Measurements from ENCODE around the gene HSPA8.
"Not testable (repeated sequence)": the region's sequence is repeated elsewhere in the genome, so short reads cannot be mapped to it uniquely, and the experiment has no call there.

Gene HSPA8

DNA sequence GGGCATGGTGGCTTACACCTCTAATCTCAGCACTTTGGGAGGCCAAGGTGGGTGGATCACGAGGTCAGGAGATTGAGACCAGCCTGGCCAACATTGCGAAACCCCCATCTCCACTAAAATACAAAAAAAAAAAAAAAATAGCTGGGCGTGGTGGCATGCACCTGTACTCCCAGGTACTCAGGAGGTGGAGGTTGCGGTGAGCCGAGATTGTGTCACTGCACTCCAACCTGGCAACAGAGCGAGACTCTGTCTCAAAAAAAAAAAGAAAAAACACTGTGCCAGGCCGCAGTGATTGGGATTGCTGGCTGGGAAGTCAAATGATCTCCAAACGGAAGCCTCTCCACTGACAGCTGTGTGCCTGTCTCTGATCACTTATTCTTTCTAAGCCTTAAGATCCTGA lies 28.2 kb upstream of the HSPA8 start:
- H3K4me3 ChIP-seq (ENCODE audit: low read length); H3K4me1 ChIP-seq (ENCODE audit: control insufficient read depth, insufficient read depth, low read length); H3K9me3 ChIP-seq (ENCODE audit: control insufficient read depth, insufficient read depth, low read length); H3K36me3 ChIP-seq (ENCODE audit: control insufficient read depth, insufficient read depth, low read length); DNase-seq (ENCODE audit: low read depth, low spot score); H3K27ac ChIP-seq (ENCODE audit: low read length); H3K27me3 ChIP-seq (ENCODE audit: control insufficient read depth, insufficient read depth, low read length): not testable (repeated sequence)
- no CpG with 5 or more reads among the region's 8 CpGs for WGBS (ENCODE audit: insufficient coverage, insufficient read length)

DNA sequence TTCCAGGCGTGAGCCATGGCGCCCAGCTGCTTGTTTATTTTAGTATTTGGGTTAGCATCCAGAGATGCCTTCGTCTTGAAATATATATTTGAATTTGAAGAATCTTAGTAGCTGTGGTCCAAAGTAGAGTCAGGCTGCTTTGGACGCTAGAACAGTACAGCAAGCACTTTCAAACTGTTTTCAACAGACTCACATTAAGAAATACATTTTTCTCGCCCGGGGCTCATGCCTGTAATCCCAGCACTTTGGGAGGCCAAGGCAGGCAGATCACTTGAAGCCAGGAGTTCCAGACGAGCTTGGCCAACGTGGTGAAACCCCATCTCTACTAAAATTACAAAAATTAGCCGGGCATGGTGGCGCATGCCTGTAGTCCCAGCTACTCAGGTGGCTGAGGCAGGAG lies 27.0 kb upstream of the HSPA8 start:
- not testable (repeated sequence) for H3K36me3 ChIP-seq (ENCODE audit: control insufficient read depth, insufficient read depth, low read length); DNase-seq (ENCODE audit: low read depth, low spot score); H3K4me3 ChIP-seq (ENCODE audit: low read length); H3K4me1 ChIP-seq (ENCODE audit: control insufficient read depth, insufficient read depth, low read length); H3K9me3 ChIP-seq (ENCODE audit: control insufficient read depth, insufficient read depth, low read length); H3K27me3 ChIP-seq (ENCODE audit: control insufficient read depth, insufficient read depth, low read length); H3K27ac ChIP-seq (ENCODE audit: low read length)
- no CpG with 5 or more reads among the region's 10 CpGs for WGBS (ENCODE audit: insufficient coverage, insufficient read length)

DNA sequence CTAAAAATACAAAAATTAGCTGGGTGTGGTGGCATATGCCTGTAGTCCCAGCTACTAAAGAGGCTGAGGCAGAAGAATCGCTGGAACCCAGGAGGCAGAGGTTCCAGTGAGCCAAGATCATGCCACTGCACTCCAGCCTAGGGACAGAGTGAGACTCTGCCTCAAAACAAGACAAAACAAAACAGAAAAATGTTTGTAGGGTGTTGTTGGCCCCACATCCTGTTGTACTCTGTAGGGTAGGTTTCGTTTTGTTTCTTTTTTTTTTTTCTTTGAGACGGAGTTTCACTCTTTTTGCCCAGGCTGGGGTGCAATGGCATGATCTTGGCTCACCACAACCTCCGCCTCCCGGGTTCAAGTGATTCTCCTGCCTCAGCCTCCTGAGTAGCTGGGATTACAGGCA lies 25.7 kb upstream of the HSPA8 start:
- H3K9me3 ChIP-seq (ENCODE audit: control insufficient read depth, insufficient read depth, low read length); DNase-seq (ENCODE audit: low read depth, low spot score); H3K36me3 ChIP-seq (ENCODE audit: control insufficient read depth, insufficient read depth, low read length); H3K4me1 ChIP-seq (ENCODE audit: control insufficient read depth, insufficient read depth, low read length); H3K27ac ChIP-seq (ENCODE audit: low read length); H3K27me3 ChIP-seq (ENCODE audit: control insufficient read depth, insufficient read depth, low read length); H3K4me3 ChIP-seq (ENCODE audit: low read length): not testable (repeated sequence)
- WGBS (ENCODE audit: insufficient coverage, insufficient read length), result no CpG with 5 or more reads among the region's 5 CpGs

DNA sequence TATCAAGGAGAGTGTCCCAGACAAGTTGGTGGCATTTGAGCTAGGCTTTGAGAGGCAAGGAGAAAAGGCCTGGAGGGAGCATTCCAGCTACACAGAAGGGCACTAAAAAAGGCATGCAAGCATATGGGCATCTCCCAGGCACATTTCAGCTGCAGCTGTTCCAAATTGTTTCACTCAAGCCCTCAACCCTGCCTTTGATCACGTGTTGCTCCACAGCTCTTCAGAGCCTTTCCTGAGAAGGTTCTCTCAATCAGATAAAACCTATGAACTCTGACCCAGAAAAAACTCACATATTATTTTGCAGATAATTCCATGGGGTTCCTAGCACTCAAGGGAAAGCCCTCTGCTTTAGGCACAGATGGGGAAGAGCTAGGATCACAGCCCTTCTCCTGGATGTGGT lies 24.4 kb upstream of the HSPA8 start:
- no peak for DNase-seq (ENCODE audit: low read depth, low spot score)
- no CpG with 5 or more reads among the region's 1 CpG for WGBS (ENCODE audit: insufficient coverage, insufficient read length)
- no peak overlapping the region for H3K4me3 ChIP-seq (ENCODE audit: low read length)
- H3K4me1 ChIP-seq (ENCODE audit: control insufficient read depth, insufficient read depth, low read length), result no peaks in the 10 kb centered on the region
- no peaks in the 10 kb centered on the region for H3K36me3 ChIP-seq (ENCODE audit: control insufficient read depth, insufficient read depth, low read length)
- no peaks in the 10 kb centered on the region for H3K27me3 ChIP-seq (ENCODE audit: control insufficient read depth, insufficient read depth, low read length)
- no peaks in the 10 kb centered on the region for H3K9me3 ChIP-seq (ENCODE audit: control insufficient read depth, insufficient read depth, low read length)
- H3K27ac ChIP-seq (ENCODE audit: low read length), result no peak overlapping the region

DNA sequence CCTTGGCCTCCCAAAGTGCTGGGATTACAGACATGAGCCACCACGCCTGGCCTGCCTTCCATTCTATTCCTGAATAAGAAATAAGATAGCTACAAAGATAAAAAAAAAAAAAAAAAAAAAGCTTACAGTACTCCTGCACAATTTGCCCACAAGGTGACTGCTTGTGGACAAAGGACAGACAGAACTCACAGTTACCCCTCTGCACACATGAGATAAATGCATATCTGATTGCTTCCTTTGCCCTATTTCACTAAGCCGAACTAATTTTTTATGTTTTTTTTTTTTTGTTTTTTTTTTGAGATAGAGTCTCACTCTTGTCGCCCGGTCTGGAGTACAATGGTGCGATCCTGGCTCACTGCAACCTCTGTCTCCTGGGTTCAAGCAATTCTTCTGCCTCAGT lies 23.6 kb upstream of the HSPA8 start:
- no peak for DNase-seq (ENCODE audit: low read depth, low spot score)
- H3K36me3 ChIP-seq (ENCODE audit: control insufficient read depth, insufficient read depth, low read length), result no peaks in the 10 kb centered on the region
- H3K4me3 ChIP-seq (ENCODE audit: low read length), result no peak overlapping the region
- no peaks in the 10 kb centered on the region for H3K4me1 ChIP-seq (ENCODE audit: control insufficient read depth, insufficient read depth, low read length)
- H3K27ac ChIP-seq (ENCODE audit: low read length), result no peak overlapping the region
- WGBS (ENCODE audit: insufficient coverage, insufficient read length), result no CpG with 5 or more reads among the region's 5 CpGs
- no peaks in the 10 kb centered on the region for H3K27me3 ChIP-seq (ENCODE audit: control insufficient read depth, insufficient read depth, low read length)
- H3K9me3 ChIP-seq (ENCODE audit: control insufficient read depth, insufficient read depth, low read length), result no peaks in the 10 kb centered on the region

DNA sequence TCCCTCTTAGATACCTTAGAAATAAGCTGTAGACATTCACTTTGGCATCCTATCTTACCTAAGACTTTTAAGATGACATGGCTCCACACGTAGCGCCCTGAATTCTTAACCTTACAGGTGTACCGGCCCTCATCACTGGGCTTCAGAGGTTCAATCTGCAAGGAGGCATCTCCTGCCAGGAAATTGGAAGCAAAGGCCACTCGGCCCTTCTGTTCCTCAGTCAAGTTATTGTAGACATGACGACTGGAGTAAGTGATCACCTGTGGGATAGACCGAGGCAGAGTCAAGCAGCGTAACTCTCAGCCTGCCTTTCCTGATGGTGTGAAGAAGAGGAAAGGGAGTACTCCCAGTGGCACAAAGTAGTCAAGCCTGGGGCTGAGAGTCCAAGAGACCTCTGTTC lies 22.5 kb upstream of the HSPA8 start:
- no peaks in the 10 kb centered on the region for H3K4me1 ChIP-seq (ENCODE audit: control insufficient read depth, insufficient read depth, low read length)
- H3K9me3 ChIP-seq (ENCODE audit: control insufficient read depth, insufficient read depth, low read length), result no peaks in the 10 kb centered on the region
- no peak overlapping the region for H3K4me3 ChIP-seq (ENCODE audit: low read length)
- no peak for DNase-seq (ENCODE audit: low read depth, low spot score)
- no CpG with 5 or more reads among the region's 7 CpGs for WGBS (ENCODE audit: insufficient coverage, insufficient read length)
- H3K36me3 ChIP-seq (ENCODE audit: control insufficient read depth, insufficient read depth, low read length), result no peaks in the 10 kb centered on the region
- no peaks in the 10 kb centered on the region for H3K27me3 ChIP-seq (ENCODE audit: control insufficient read depth, insufficient read depth, low read length)
- H3K27ac ChIP-seq (ENCODE audit: low read length), result no peak overlapping the region

DNA sequence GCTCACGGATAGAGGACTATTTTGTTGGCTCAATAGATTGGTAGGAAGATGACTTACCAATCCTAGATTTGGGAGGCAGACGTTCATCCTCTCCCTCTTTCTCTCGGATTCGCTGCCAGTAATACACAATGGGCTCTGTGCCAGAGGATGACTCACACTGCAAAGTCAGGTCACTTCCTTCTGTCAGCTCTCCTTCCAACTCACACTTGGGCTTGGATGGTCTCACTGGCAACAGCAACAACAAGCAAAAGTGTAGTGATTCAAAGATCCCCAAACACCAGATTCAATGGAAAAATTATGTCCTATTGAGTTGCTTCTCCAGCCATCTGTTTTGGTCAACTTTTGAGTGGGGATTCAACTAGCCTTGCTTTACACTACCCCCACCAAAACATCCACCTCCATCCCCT lies 21.7 kb upstream of the HSPA8 start:
- Histone ChIP-seq H3K9me3 (ENCODE audit: control insufficient read depth, insufficient read depth, low read length) (no peaks in the 10 kb centered on the region), H3K36me3 (ENCODE audit: control insufficient read depth, insufficient read depth, low read length) (no peaks in the 10 kb centered on the region), H3K4me1 (ENCODE audit: control insufficient read depth, insufficient read depth, low read length) (no peaks in the 10 kb centered on the region), H3K4me3 (ENCODE audit: low read length) (no peak overlapping the region), H3K27me3 (ENCODE audit: control insufficient read depth, insufficient read depth, low read length) (no peaks in the 10 kb centered on the region), H3K27ac (ENCODE audit: low read length) (no peak overlapping the region)
- no peak for DNase-seq (ENCODE audit: low read depth, low spot score)
- WGBS (ENCODE audit: insufficient coverage, insufficient read length), result no CpG with 5 or more reads among the region's 4 CpGs

DNA sequence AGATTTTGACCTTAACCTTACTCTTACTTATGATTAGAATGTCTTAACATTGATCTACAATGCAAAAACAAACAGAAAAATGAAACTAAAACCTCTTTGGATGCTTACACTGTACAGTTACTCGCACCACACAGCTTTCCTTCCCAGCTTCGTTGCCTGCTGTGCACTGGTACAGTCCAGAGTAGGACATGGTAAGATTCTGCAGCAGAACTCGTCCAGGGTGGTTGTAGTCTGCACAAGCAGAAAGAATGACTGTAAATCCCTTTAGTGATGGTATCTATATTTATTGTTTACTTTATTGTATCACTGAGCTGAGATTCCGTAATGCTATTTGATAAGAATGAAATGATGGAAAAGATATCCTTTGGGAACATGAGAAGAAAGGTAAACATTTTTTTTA lies 21.0 kb upstream of the HSPA8 start:
- no peak for DNase-seq (ENCODE audit: low read depth, low spot score)
- Histone ChIP-seq H3K27me3 (ENCODE audit: control insufficient read depth, insufficient read depth, low read length) (no peaks in the 10 kb centered on the region), H3K9me3 (ENCODE audit: control insufficient read depth, insufficient read depth, low read length) (no peaks in the 10 kb centered on the region), H3K27ac (ENCODE audit: low read length) (no peak overlapping the region), H3K4me1 (ENCODE audit: control insufficient read depth, insufficient read depth, low read length) (no peaks in the 10 kb centered on the region), H3K36me3 (ENCODE audit: control insufficient read depth, insufficient read depth, low read length) (no peaks in the 10 kb centered on the region), H3K4me3 (ENCODE audit: low read length) (no peak overlapping the region)
- 100% methylated on average over 1 of the region's 4 CpGs for WGBS (ENCODE audit: insufficient coverage, insufficient read length)

DNA sequence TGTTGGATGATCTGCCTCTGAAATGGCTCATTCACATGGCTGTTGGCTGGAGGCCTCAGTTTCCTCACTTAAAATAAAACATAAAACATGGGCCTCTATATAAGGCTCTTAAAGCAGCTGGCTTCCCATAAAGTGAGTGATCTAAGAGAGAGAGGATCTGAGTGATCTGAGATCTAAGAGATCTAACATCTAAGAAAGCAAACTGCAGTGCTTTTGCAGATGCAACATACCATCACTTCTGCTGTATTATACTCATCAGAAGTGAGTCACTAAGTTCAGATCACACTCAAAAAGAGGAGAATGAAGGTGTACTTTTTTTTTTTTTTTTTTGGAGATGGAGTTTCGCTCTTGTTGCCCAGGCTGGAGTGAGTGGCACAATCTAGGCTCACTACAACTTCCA lies 18.1 kb upstream of the HSPA8 start:
- Histone ChIP-seq H3K4me1 (ENCODE audit: control insufficient read depth, insufficient read depth, low read length) (no peaks in the 10 kb centered on the region), H3K36me3 (ENCODE audit: control insufficient read depth, insufficient read depth, low read length) (no peaks in the 10 kb centered on the region), H3K27ac (ENCODE audit: low read length) (no peak overlapping the region), H3K9me3 (ENCODE audit: control insufficient read depth, insufficient read depth, low read length) (no peaks in the 10 kb centered on the region), H3K27me3 (ENCODE audit: control insufficient read depth, insufficient read depth, low read length) (no peaks in the 10 kb centered on the region), H3K4me3 (ENCODE audit: low read length) (no peak overlapping the region)
- WGBS (ENCODE audit: insufficient coverage, insufficient read length), result no CpG with 5 or more reads among the region's 1 CpG
- DNase-seq (ENCODE audit: low read depth, low spot score), result no peak

DNA sequence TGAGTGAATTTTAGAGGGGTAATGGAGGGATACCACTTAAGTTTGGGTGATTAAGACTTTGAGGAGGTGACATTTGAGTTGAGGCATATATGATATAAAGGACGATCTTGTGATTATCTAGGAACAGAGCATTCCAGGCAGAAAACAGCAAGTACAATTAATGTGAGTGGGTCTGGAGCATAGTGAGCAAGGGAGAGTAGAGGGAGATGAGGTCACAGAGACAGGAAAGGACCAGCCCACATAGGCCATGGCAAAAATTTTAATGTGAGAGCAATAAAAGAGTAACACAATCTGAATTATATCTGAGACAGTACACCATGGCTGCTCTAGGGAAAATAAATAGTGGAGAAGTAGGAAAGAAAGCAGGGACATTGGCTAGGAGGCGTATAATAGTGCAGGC lies 14.5 kb upstream of the HSPA8 start:
- peaks cover 2% of the 10 kb centered on the region; the same call in 1 of the 2 replicates for H3K36me3 ChIP-seq (ENCODE audit: control insufficient read depth, insufficient read depth, low read length)
- H3K27ac ChIP-seq (ENCODE audit: low read length), result no peak overlapping the region
- H3K4me3 ChIP-seq (ENCODE audit: low read length), result no peak overlapping the region
- no peaks in the 10 kb centered on the region for H3K27me3 ChIP-seq (ENCODE audit: control insufficient read depth, insufficient read depth, low read length)
- H3K9me3 ChIP-seq (ENCODE audit: control insufficient read depth, insufficient read depth, low read length), result no peaks in the 10 kb centered on the region
- no peak for DNase-seq (ENCODE audit: low read depth, low spot score)
- H3K4me1 ChIP-seq (ENCODE audit: control insufficient read depth, insufficient read depth, low read length), result no peaks in the 10 kb centered on the region; the same call in 1 of the 2 replicates
- no CpG with 5 or more reads among the region's 2 CpGs for WGBS (ENCODE audit: insufficient coverage, insufficient read length)

DNA sequence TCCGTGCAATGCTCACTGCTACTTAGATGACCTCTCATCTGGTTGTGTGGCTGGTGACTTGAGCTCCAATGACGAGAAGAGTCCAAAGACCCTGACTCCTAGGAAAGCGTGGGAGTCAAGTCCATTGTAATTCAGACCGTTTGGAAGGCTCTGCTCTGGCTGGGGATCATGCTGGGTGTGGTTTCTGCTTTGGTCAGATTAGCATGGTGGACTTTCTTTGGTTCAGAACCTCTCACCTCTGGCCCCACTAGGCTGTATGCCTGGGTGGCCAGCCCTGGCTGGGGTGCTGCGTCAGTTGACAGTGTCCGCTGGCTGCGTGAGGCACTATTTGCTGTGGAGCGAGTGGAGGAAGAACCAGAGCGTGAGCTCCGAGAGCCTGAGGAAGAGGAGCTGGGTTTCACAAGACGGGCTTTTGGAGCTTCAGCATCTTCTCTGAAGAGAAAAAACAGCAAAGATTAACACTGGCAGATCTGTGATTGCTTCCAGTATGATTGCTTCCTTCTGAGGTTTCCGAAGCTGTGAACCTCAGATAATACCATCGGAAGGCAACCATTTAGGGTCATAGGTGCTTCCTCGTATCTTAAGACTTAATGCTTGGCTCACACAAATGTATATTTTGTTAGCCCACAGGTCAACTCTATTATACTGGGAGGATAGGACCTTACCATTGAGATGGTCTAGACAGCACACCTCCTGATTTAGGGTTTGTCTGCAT lies 11.6 kb upstream of the HSPA8 start:
- no peak for DNase-seq (ENCODE audit: low read depth, low spot score)
- no peaks in the 10 kb centered on the region; the same call in 1 of the 2 replicates for H3K4me1 ChIP-seq (ENCODE audit: control insufficient read depth, insufficient read depth, low read length)
- H3K27me3 ChIP-seq (ENCODE audit: control insufficient read depth, insufficient read depth, low read length), result no peaks in the 10 kb centered on the region
- no peaks in the 10 kb centered on the region for H3K9me3 ChIP-seq (ENCODE audit: control insufficient read depth, insufficient read depth, low read length)
- no CpG with 5 or more reads among the region's 14 CpGs for WGBS (ENCODE audit: insufficient coverage, insufficient read length)
- H3K4me3 ChIP-seq (ENCODE audit: low read length), result no peak overlapping the region
- H3K27ac ChIP-seq (ENCODE audit: low read length), result no peak overlapping the region
- H3K36me3 ChIP-seq (ENCODE audit: control insufficient read depth, insufficient read depth, low read length), result peaks cover 2% of the 10 kb centered on the region; the same call in 1 of the 2 replicates

All from iPS DF 6.9 (cell line).